GM12874 (cell line): Measurements from ENCODE around the gene PDE4B.

Experiments used
- CTCF ChIP-seq: IDR thresholded peaks from 2 replicates; pipeline ENCODE4 v1.5.1; 2011; ENCODE audit warnings: low read depth, mild to moderate bottlenecking, control low read depth, low read length, moderate library complexity; ENCODE audit not compliant: insufficient read depth

The PDE4B gene

GRCh38 chr1:66088787-66089186 is 296.1 kb downstream of the PDE4B start:
- TF ChIP-seq CTCF: no peak

GRCh38 chr1:66090859-66091457 is 298.3 kb downstream of the PDE4B start:
- TF ChIP-seq CTCF: no peak

GRCh38 chr1:66095190-66095589 is 302.5 kb downstream of the PDE4B start:
- TF ChIP-seq CTCF: no peak

- TF ChIP-seq CTCF: no peak
Observed at GRCh38 chr1:66108624-66109023, 315.9 kb downstream of the PDE4B start.

- TF ChIP-seq CTCF: no peak
Observed at GRCh38 chr1:66112744-66113400, 320.2 kb downstream of the PDE4B start.

- no peak for TF ChIP-seq CTCF
Observed at GRCh38 chr1:66119148-66119547, 326.5 kb downstream of the PDE4B start.

- no peak for TF ChIP-seq CTCF
Observed at GRCh38 chr1:66124670-66125069, 332.0 kb downstream of the PDE4B start.

GRCh38 chr1:66132324-66132723 is 339.6 kb downstream of the PDE4B start:
- TF ChIP-seq CTCF: no peak
